ENCODE results near the gene TTC21A.

DNA sequence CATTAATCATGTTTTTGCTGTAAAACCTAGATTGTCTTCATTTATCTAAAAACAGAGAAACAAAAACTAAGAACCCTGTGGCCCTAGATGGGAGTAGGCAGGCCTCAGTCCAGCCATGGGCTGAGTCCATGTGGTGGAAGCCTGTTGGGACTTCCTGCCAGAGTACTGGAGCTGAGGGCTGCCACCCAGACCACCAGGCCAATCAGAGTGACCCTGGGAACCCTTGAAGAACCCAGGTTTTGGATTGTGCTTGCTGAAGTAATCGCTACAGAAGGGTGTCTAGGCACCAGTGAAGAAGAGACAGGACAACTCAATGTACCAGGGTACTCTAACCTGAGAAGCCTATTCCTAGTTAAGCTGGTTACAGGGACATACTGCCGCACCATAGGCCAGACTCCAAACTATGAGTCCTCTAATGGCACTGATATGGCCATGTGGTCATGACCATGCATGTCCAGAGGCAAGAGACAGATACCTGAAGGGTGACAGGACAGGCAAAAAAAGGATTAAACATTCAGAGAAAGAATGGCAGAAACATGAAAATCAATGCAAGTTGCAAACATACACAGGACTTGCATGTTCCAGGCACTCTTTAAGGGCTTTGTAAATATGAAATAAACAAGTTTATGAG is 33.0 kb downstream of the TTC21A start:
- no peak for TF ChIP-seq POLR2A (IDR thresholded peaks at IDR 0.05)
- TF ChIP-seq, protein P1, sequence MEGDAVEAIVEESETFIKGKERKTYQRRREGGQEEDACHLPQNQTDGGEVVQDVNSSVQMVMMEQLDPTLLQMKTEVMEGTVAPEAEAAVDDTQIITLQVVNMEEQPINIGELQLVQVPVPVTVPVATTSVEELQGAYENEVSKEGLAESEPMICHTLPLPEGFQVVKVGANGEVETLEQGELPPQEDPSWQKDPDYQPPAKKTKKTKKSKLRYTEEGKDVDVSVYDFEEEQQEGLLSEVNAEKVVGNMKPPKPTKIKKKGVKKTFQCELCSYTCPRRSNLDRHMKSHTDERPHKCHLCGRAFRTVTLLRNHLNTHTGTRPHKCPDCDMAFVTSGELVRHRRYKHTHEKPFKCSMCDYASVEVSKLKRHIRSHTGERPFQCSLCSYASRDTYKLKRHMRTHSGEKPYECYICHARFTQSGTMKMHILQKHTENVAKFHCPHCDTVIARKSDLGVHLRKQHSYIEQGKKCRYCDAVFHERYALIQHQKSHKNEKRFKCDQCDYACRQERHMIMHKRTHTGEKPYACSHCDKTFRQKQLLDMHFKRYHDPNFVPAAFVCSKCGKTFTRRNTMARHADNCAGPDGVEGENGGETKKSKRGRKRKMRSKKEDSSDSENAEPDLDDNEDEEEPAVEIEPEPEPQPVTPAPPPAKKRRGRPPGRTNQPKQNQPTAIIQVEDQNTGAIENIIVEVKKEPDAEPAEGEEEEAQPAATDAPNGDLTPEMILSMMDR (IDR thresholded peaks at IDR 0.05), result no peak

Measured in vagina (tissue), 2 donors.